Neural cell (in vitro differentiated cells): ENCODE data around the gene FLT3.

ENCODE experiments used
- CTCF ChIP-seq: fragments of 450-650 bp; IDR thresholded peaks from 2 replicates; pipeline ENCODE4 v1.5.1; 2014; ENCODE audit warnings: antibody characterized with exemption, mild to moderate bottlenecking, moderate library complexity; ENCODE audit not compliant: poor library complexity, severe bottlenecking
- EP300 ChIP-seq: fragments of 450-650 bp; conservative IDR thresholded peaks from 2 replicates; pipeline ENCODE4 v1.6.1; 2014; ENCODE audit warnings: antibody characterized with exemption, mild to moderate bottlenecking, moderate library complexity; ENCODE audit not compliant: poor library complexity, severe bottlenecking
- EZH2 ChIP-seq: fragments of 200-600, 300-800 bp; shearing (Covaris generic), sonication (generic); IDR thresholded peaks from 2 replicates; pipeline ENCODE4 v1.6.1; 2014; ENCODE audit warnings: antibody characterized with exemption, low read length, borderline replicate concordance, mild to moderate bottlenecking; ENCODE audit not compliant: insufficient read depth, poor library complexity, severe bottlenecking
- MXI1 ChIP-seq: fragments of 450-650 bp; conservative IDR thresholded peaks from 2 replicates; pipeline ENCODE4 v1.6.1; 2014; ENCODE audit warnings: antibody characterized with exemption, mild to moderate bottlenecking; ENCODE audit not compliant: poor library complexity, severe bottlenecking
- POLR2AphosphoS5 ChIP-seq: IDR thresholded peaks from 2 replicates; pipeline ENCODE4 v1.6.1; 2012
- REST ChIP-seq: IDR thresholded peaks from 2 replicates; pipeline ENCODE4 v1.6.1; 2012; ENCODE audit warnings: borderline replicate concordance
- TAF1 ChIP-seq: IDR thresholded peaks from 2 replicates; pipeline ENCODE4 v1.6.1; 2012; ENCODE audit warnings: low read depth

GRCh38 chr13:27982361-27982760 lies 118.0 kb downstream of the FLT3 start:
- no peak for TF ChIP-seq CTCF
- no peak for TF ChIP-seq POLR2AphosphoS5
- no peak for TF ChIP-seq EZH2
- no peak for TF ChIP-seq TAF1
- TF ChIP-seq EP300, result no peak
- TF ChIP-seq MXI1, result no peak
- no peak for TF ChIP-seq REST
